Endothelial cell (in vitro differentiated cells): ENCODE measurements around the gene ABHD1. TPM values are rescaled to one million over a fixed set of nuclear protein-coding genes. Genes with fewer than 3 reads are reported as not detected.

Experiments
- DNase-seq: peaks from one replicate; pipeline ENCODE4 v3.0.0; 2021; ENCODE audit warnings: low spot score
- H3K27ac Mint-ChIP-seq: one replicate; pipeline ENCODE4 v1.8.0; 2021; ENCODE audit warnings: mixed read lengths, inconsistent platforms; ENCODE audit not compliant: unreplicated experiment
- H3K27me3 Mint-ChIP-seq: one replicate; pipeline ENCODE4 v1.8.0; 2021; ENCODE audit warnings: mild to moderate bottlenecking, moderate library complexity, mixed read lengths, inconsistent platforms; ENCODE audit not compliant: unreplicated experiment
- H3K36me3 Mint-ChIP-seq: one replicate; pipeline ENCODE4 v1.8.0; 2021; ENCODE audit warnings: mild to moderate bottlenecking, low read depth, mixed read lengths, inconsistent platforms; ENCODE audit not compliant: unreplicated experiment
- H3K4me1 Mint-ChIP-seq: one replicate; pipeline ENCODE4 v1.8.0; 2021; ENCODE audit warnings: mild to moderate bottlenecking, mixed read lengths, inconsistent platforms; ENCODE audit not compliant: unreplicated experiment
- H3K4me3 Mint-ChIP-seq: one replicate; pipeline ENCODE4 v1.8.0; 2021; ENCODE audit warnings: mild to moderate bottlenecking, mixed read lengths, inconsistent platforms; ENCODE audit not compliant: unreplicated experiment
- H3K9me3 Mint-ChIP-seq: one replicate; pipeline ENCODE4 v1.8.0; 2021; ENCODE audit warnings: mixed read lengths, inconsistent platforms; ENCODE audit not compliant: unreplicated experiment
- total RNA-seq: library from RNA; stranded (reverse); fragmentation: NEBNext Ultra II Directional; extraction: Animal tissue kit (Norgen Biotek cat#: 25700); gene quantifications from one replicate; pipeline ENCODE4 v1.2.1, GENCODE V29; 2021; ENCODE audit not compliant: unreplicated experiment
- TF ChIP-seq, protein P1 (sequence below): fragments of 200-600 bp; sonication (generic); IDR thresholded peaks from one replicate; pipeline ENCODE4 v1.5.0; 2021; ENCODE audit warnings: antibody characterized with exemption; ENCODE audit not compliant: unreplicated experiment

ABHD1 gene
- total RNA-seq, 1 donor from 2014 or later: 0.31 TPM

DNA sequence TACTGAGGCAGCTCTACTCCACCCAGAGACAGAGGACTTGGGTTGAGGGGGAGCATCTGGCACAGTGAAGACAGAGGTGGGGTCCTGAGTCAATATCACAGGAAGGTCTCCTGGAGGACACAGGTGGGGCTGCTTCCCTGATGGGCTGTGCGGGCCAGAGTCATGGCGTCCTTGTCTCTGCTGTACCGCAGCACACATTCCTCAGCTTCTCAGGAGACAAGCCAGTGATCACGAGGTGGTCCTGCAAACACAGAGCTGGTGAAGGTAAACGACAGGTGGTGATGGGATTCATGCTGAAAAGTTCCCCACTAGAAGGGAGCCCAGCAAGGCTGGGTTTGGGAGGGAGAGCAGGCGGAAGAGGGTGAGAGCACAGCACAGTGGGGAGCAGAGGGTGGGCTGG, 34.9 kb downstream of the ABHD1 start:
- TF ChIP-seq, protein P1, sequence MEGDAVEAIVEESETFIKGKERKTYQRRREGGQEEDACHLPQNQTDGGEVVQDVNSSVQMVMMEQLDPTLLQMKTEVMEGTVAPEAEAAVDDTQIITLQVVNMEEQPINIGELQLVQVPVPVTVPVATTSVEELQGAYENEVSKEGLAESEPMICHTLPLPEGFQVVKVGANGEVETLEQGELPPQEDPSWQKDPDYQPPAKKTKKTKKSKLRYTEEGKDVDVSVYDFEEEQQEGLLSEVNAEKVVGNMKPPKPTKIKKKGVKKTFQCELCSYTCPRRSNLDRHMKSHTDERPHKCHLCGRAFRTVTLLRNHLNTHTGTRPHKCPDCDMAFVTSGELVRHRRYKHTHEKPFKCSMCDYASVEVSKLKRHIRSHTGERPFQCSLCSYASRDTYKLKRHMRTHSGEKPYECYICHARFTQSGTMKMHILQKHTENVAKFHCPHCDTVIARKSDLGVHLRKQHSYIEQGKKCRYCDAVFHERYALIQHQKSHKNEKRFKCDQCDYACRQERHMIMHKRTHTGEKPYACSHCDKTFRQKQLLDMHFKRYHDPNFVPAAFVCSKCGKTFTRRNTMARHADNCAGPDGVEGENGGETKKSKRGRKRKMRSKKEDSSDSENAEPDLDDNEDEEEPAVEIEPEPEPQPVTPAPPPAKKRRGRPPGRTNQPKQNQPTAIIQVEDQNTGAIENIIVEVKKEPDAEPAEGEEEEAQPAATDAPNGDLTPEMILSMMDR: no peak
- Mint-ChIP-seq H3K4me3 (no peak overlapping the region), H3K27me3 (peaks cover 2% of the 10 kb centered on the region), H3K4me1 (no peaks in the 10 kb centered on the region), H3K36me3 (no peaks in the 10 kb centered on the region), H3K9me3 (no peaks in the 10 kb centered on the region), H3K27ac (no peak overlapping the region)
- no peak for DNase-seq

DNA sequence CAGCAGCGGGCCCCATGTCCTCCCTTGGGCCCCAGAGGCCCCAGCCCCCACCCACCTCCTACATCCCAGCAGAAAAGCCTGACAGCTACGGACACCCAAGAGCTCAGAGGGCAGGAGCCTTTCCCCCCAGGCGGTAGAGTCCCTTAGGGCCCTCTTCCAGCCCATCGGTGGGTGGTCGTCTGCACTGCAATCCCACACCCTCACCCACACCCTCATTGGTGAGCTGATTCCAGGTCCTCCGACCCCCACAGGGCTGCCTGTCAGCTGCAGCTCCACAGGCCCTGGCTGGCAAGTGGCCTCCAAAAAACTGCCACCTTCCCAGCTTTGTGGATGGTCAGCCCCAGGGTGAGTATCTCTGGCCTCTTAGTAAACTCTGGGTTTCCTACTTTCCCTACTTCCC, 35.7 kb downstream of the ABHD1 start:
- Mint-ChIP-seq H3K27me3 (peaks cover 2% of the 10 kb centered on the region), H3K36me3 (no peaks in the 10 kb centered on the region), H3K9me3 (no peaks in the 10 kb centered on the region), H3K27ac (no peak overlapping the region), H3K4me3 (no peak overlapping the region), H3K4me1 (no peaks in the 10 kb centered on the region)
- TF ChIP-seq, protein P1: no peak
- DNase-seq: no peak

DNA sequence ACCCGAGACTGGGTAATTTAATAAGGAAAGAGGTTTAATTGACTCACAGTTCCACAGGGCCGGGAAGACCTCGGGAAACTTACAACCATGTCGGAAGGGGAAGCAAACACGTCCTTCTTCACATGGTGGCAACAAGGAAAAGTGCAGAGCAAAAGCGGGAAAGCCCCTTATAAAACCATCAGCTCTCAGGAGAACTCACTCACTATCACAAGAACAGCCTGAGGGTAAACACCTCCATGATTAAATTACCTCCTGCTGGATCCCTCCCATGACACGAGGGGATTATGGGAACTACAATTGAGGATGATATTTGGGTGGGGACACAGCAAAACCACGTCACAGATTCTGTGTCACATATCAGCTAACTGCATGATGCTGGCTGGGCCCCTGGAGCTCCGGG, 36.6 kb downstream of the ABHD1 start:
- Mint-ChIP-seq H3K4me1 (no peaks in the 10 kb centered on the region), H3K27me3 (peaks cover 2% of the 10 kb centered on the region), H3K9me3 (no peaks in the 10 kb centered on the region), H3K36me3 (no peaks in the 10 kb centered on the region), H3K27ac (no peak overlapping the region), H3K4me3 (no peak overlapping the region)
- TF ChIP-seq, protein P1: no peak
- DNase-seq: no peak

DNA sequence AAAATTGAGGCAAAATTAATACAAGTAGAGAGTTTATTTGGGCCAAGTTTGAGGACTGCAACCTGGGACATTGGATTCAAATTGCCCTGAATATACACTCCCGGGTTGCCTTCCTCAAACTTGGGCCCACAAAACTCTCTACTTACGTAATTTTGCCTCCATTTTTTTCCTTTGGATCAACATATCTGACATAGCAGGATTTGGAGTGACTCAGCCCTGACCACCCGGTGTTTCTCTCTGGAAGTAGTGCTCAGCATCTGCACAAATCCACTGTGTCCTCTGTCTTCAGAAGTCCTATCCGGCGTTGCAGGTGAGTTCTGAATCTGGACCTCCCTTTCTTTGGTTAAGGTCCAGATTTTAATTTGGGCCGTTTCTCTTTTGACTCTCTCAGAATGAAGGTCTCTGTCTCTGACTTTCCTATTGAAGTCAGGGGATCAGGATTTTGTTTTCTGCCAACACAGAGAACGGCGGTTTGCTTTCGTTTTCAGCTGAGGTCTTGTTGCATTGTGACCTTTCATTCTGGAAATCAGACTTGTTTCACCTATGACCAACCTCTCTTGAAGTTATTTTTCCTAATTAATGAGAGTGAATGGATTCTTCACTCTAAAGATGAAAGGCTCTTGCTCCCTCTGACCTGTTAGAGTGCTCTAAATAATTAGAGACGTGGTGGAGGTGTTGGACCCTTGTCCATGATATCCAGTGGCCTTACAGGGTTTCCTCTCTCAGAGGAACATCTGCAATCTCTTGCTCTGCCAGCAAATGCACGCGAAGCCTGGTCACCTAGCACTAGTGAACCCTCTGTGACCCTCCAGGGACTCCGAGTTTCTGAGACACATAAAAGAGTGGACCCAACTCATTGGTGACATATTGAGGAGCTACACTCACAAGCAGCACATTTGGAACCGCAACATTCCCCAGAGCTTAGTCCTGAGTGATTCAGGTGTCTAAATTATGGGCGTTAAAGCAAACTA, 38.8 kb downstream of the ABHD1 start:
- Mint-ChIP-seq H3K4me1 (no peaks in the 10 kb centered on the region), H3K27ac (no peak overlapping the region), H3K4me3 (no peak overlapping the region), H3K27me3 (peaks cover 2% of the 10 kb centered on the region), H3K36me3 (no peaks in the 10 kb centered on the region), H3K9me3 (no peaks in the 10 kb centered on the region)
- TF ChIP-seq, protein P1: no peak
- DNase-seq: no peak
